GM18951 (cell line): ENCODE measurements around the gene PHF2.
"Not testable (repeated sequence)": the region's sequence is repeated elsewhere in the genome, so short reads cannot be mapped to it uniquely, and the experiment has no call there.

ENCODE experiments used
- POLR2A ChIP-seq: IDR thresholded peaks from 4 replicates; pipeline ENCODE4 v1.6.1; 2011; ENCODE audit warnings: mild to moderate bottlenecking; ENCODE audit not compliant: insufficient read length, insufficient read depth; ENCODE audit errors: extremely low read depth
- in situ Hi-C: fragments of 300-500 bp; cut with MboI; formaldehyde crosslinking; loops from one replicate; pipeline ENCODE4 v1.12.0; 2022; ENCODE audit warnings: low sequenced_read_pairs, mixed read lengths, inconsistent platforms; ENCODE audit not compliant: unreplicated experiment

Gene PHF2

GRCh38 chr9:93661591-93661990 is 85.2 kb downstream of the PHF2 start:
- TF ChIP-seq POLR2A: no peak
- in situ Hi-C loops: no loop called here

GRCh38 chr9:93662016-93662638 is 85.7 kb downstream of the PHF2 start:
- in situ Hi-C loops: no loop called here
- no peak for TF ChIP-seq POLR2A

GRCh38 chr9:93662952-93663572 is 86.7 kb downstream of the PHF2 start:
- no peak for TF ChIP-seq POLR2A
- in situ Hi-C loops: no loop called here

DNA sequence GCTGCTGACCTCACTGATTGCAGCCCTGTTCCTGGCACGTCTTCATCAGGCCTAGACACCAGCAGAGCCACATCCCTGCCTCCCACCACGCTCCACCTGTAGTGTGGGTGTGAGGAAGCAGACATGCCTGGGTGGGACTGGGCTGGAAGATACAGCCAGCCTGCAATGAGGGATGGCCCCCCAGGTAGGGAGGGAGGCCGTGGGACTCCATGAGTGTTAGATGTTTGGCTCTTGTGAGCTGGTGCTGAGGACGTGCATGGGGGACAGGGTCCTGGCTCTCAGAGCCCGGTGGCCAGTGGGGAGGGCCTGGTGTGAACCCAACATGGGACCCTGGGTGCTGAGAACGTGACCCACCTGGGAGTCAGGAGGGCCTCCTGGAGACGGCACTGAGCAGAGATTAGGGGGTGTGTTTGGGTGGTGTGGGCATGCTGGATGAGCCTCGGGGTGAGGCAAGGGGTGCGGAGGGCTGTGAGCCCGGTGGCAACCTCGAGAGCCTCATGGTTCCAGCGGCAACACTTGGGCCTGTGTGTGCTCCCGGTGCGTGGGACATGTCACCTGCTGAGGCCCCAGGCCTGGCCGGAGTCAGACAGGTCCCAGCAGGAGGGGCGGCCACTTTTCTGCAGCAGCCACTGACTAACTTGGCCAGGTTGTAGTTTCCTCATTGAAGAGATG is 87.6 kb downstream of the PHF2 start:
- no peak for TF ChIP-seq POLR2A
- in situ Hi-C loops: no loop called here

- in situ Hi-C loops: no loop called here
- no peak for TF ChIP-seq POLR2A
These were observed 88.3 kb downstream of the PHF2 start for GRCh38 chr9:93664549-93665120.

DNA sequence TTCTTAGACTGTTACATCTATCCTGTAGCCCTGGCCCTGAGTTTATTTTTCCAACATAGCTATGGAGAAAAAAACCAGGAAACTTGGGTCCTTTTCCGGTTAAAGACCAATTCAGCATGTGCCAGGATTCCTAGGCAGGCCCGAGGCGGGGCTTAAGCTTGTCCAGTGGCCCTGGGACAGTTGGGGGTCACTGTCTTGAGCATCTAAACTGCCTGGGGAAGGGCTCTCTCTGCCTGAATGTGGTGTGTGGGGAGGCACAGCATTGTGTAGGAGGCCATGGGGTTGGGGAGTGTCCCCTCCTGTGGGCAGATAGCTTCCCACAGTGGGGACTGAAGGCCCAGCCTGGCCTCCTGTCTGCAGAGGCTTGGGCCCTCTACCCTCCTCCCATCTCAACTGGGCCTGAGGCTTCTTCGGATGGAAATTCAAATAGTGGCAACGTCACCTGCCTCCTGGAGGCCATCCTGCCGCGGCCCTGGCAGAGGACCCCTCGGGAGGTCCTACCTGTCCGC is 88.8 kb downstream of the PHF2 start:
- in situ Hi-C loops: no loop called here
- no peak for TF ChIP-seq POLR2A

DNA sequence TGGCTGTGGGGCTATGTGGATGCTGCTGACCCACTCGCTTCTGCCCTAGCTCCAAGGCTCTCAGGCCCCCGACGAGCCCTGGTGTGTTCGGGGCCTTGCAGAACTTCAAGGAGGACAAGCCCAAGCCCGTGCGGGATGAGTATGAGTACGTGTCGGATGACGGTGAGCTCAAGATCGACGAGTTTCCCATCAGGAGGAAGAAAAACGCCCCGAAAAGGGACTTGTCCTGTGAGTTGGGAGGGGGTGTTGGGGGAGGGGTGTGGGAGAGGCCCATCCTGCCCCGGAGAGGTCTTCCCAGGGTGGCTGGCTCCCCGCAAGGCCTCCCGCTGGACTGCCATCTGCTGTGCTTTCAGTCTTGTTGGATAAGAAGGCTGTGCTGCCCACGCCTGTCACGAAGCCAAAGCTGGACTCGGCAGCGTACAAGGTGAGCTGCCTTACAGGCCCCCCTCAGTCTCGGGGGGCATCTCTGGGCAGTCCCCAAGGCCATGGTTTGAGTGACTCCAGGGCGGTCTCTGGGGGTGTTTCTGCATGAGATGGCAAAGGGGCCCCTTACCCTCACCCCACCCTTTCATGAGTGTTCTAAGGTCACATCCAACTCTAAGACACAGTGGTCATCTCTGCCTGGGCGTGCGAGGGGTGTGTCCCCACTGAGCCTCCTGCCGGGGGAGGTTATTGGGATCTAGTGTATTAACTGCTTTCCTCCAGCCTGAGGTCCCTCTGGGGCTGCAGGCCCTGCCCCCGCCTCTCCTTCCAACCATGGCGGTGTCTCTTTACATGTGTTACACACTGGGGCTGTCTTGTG is 89.5 kb downstream of the PHF2 start:
- TF ChIP-seq POLR2A: no peak
- in situ Hi-C loops: no loop called here

DNA sequence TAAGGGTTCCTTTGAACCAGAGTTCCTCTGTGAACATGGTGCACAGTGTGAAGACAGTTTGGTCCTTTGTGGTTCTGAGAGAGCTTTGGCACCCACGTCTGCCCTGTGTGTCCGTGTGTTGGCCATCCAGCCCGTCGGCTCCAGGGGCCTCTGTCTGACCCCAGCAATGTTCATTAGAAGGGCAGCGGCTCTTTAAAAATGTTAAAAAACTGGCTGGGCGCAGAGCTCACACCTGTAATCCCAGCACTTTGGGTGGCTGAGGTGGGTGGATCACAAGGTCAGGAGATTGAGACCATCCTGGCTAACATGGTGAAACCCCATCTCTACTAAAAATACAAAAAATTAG is 90.0 kb downstream of the PHF2 start:
- in situ Hi-C loops: not testable (repeated sequence)

DNA sequence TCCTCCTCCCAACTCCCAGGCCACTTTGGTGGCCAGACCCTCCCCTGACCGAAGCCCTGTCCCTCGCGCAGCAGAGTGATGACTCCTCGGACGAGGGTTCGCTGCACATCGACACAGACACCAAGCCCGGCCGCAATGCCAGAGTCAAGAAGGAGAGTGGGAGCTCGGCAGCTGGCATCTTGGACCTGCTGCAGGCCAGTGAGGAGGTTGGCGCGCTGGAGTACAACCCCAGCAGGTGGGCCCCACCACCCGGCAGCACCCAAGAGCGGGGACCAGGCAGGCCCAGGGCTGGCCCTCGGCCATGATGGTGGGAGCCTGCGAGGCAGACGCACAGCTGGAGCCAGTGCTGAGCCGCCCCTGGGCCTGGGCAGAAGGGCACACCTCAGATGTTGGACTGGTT is 90.6 kb downstream of the PHF2 start:
- TF ChIP-seq POLR2A: no peak
- in situ Hi-C loops: no loop called here

GRCh38 chr9:93667627-93668026 is 91.2 kb downstream of the PHF2 start:
- in situ Hi-C loops: no loop called here

DNA sequence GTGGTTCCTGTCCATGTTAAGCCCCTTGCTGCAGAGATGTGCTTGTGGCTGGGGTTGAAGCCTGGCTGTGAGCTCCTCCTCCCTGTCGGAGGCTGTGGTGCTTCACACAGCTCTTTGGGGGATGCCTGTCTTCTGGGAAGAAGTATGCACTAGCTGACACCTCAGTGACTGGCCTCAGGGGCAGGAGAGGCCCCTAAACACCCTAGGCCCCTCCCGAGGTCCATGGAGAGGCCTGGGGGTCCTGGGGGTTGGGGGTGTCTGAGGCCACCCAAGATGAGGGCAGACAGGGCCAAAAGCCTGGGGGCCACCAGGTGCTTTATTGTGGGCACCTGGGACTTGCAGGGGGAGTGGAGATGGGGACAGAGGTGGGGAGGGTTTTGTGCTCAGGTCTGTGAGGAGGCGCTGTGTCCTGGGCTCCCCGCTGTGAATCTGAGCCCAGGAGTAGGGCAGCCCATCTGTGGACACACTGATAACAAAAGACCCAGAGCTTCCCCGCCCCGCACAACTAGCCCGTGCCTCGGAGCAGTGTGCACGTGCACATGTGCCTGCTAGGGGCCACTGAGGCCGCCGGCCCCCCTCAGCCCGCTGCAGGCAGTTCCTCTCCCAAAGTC is 92.0 kb downstream of the PHF2 start:
- no peak for TF ChIP-seq POLR2A
- in situ Hi-C loops: no loop called here

More at GRCh38 chr9:93667627-93668026, 91.2 kb downstream of the PHF2 start:
- no peak for TF ChIP-seq POLR2A

DNA sequence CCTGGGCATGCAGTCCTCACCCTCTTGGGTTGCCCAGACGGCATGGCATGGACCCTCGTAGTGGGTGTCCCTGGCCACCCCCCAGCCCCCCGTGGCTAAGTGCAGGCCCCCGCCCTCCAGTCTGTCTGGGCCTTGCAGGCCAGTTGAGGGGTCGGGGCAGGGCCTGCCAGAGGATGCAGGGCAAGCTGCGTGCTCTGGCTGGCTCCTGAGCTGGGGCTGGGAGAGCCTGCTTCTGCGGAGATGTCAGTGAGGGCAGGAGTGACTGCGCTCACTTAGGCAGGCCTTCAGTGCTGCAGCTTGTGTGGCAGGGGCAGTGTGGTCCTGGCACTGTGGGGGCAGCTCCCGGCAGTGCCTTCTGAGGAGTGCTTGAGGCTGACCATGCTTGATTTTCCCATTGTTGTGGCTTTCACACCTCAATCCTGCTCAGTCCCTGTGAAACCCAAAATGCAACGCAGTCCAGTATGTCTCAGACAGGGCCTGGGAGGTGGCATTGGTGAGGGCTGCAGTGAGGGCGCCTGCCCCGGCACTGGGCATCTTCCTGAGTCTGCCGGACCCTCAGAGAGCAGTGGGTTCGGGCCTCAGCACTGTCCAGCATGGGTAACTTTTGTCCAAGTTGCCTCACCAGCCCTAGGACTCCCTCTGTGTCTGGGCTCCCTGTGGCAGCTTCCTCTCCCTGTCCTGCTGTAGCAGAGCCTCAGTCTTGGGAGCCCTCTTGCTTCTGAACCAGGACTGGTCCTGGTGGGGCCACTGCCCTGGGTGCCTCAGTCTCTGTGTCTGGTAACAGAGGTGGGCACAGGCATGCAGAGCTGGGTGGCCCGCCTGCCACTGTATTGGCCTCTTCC is 93.0 kb downstream of the PHF2 start:
- no peak for TF ChIP-seq POLR2A
- in situ Hi-C loops: no loop called here
